Measurements from ENCODE around the gene TRIOBP. TPM values are rescaled to one million over a fixed set of nuclear protein-coding genes. Genes with fewer than 3 reads are reported as not detected.

The TRIOBP gene
- total RNA-seq, 1 donor from 2014 or later: 53.2 TPM

GRCh38 chr22:37663521-37664140 lies 33.2 kb upstream of the TRIOBP start:
- Mint-ChIP-seq H3K36me3 (ENCODE audit: low read depth) (peaks cover 9% of the 10 kb centered on the region), H3K4me1 (peaks cover 47% of the 10 kb centered on the region), H3K9me3 (no peaks in the 10 kb centered on the region), H3K27ac (ENCODE audit: unreplicated experiment) (peak overlapping the region; percentile 35), H3K27me3 (ENCODE audit: low read depth) (no peaks in the 10 kb centered on the region), H3K4me3 (no peak overlapping the region)
- no peak for DNase-seq (ENCODE audit: low read depth, low spot score)
- no peak for TF ChIP-seq CTCF (conservative IDR thresholded peaks at IDR 0.05)

GRCh38 chr22:37664249-37665101 lies 32.4 kb upstream of the TRIOBP start:
- no peak overlapping the region for H3K27ac Mint-ChIP-seq (ENCODE audit: unreplicated experiment)
- H3K27me3 Mint-ChIP-seq (ENCODE audit: low read depth): no peaks in the 10 kb centered on the region
- no peak for TF ChIP-seq CTCF (conservative IDR thresholded peaks at IDR 0.05)
- peaks cover 9% of the 10 kb centered on the region for H3K36me3 Mint-ChIP-seq (ENCODE audit: low read depth)
- peaks cover 45% of the 10 kb centered on the region for H3K4me1 Mint-ChIP-seq
- DNase-seq (ENCODE audit: low read depth, low spot score): no peak
- no peaks in the 10 kb centered on the region for H3K9me3 Mint-ChIP-seq
- peak overlapping the region; percentile 80 for H3K4me3 Mint-ChIP-seq

GRCh38 chr22:37665487-37665886 lies 31.4 kb upstream of the TRIOBP start:
- TF ChIP-seq CTCF (conservative IDR thresholded peaks at IDR 0.05): no peak
- H3K4me3 Mint-ChIP-seq: no peak overlapping the region
- H3K27ac Mint-ChIP-seq (ENCODE audit: unreplicated experiment): no peak overlapping the region
- no peaks in the 10 kb centered on the region for H3K9me3 Mint-ChIP-seq
- peaks cover 35% of the 10 kb centered on the region for H3K4me1 Mint-ChIP-seq
- H3K27me3 Mint-ChIP-seq (ENCODE audit: low read depth): no peaks in the 10 kb centered on the region
- H3K36me3 Mint-ChIP-seq (ENCODE audit: low read depth): peaks cover 9% of the 10 kb centered on the region
- no peak for DNase-seq (ENCODE audit: low read depth, low spot score)

- TF ChIP-seq CTCF (conservative IDR thresholded peaks at IDR 0.05): no peak
- H3K4me3 Mint-ChIP-seq: peak overlapping the region; percentile 34
- DNase-seq (ENCODE audit: low read depth, low spot score): no peak
- no peaks in the 10 kb centered on the region for H3K27me3 Mint-ChIP-seq (ENCODE audit: low read depth)
- no peaks in the 10 kb centered on the region for H3K9me3 Mint-ChIP-seq
- H3K27ac Mint-ChIP-seq (ENCODE audit: unreplicated experiment): no peak overlapping the region
- H3K4me1 Mint-ChIP-seq: peaks cover 12% of the 10 kb centered on the region
- peaks cover 6% of the 10 kb centered on the region for H3K36me3 Mint-ChIP-seq (ENCODE audit: low read depth)
Observed at GRCh38 chr22:37669586-37669985, 27.3 kb upstream of the TRIOBP start.

- no peak overlapping the region for H3K27ac Mint-ChIP-seq (ENCODE audit: unreplicated experiment)
- H3K27me3 Mint-ChIP-seq (ENCODE audit: low read depth): peaks cover 4% of the 10 kb centered on the region
- DNase-seq (ENCODE audit: low read depth, low spot score): no peak
- no peak for TF ChIP-seq CTCF (conservative IDR thresholded peaks at IDR 0.05)
- H3K9me3 Mint-ChIP-seq: no peaks in the 10 kb centered on the region
- peak overlapping the region; percentile 20 for H3K4me3 Mint-ChIP-seq
- peaks cover 14% of the 10 kb centered on the region for H3K4me1 Mint-ChIP-seq
- no peaks in the 10 kb centered on the region for H3K36me3 Mint-ChIP-seq (ENCODE audit: low read depth)
Observed at GRCh38 chr22:37672206-37672919, 24.5 kb upstream of the TRIOBP start.
